Right ventricle myocardium superior (tissue), 1 donor: Measurements from ENCODE around the gene PLGRKT. TPM values are rescaled to one million over a fixed set of nuclear protein-coding genes. Genes with fewer than 3 reads are reported as not detected.
"Not testable (repeated sequence)": the region's sequence is repeated elsewhere in the genome, so short reads cannot be mapped to it uniquely, and the experiment has no call there.

Source experiments
- ATAC-seq: fragments of 200-7000 bp; cut with Tn5 transposase; one replicate; pipeline ENCODE4 v1.9.1; 2020; ENCODE audit warnings: mild to moderate bottlenecking; ENCODE audit not compliant: poor library complexity
- DNase-seq: peaks from one replicate; pipeline ENCODE4 v3.0.0-alpha.2; 2020
- intact Hi-C: fragments of 100-400 bp; cut with DNase I; formaldehyde crosslinking; loops from one replicate; pipeline ENCODE4 v1.11.2; 2022
- total RNA-seq: library from RNA; stranded (reverse); fragmentation: NEBNext Ultra II Directional; extraction: Animal tissue kit (Norgen Biotek cat#: 25700); gene quantifications from one replicate; pipeline ENCODE4 v1.2.1, GENCODE V29; 2021
- donor health status: DM: no; HTN: yes; CAD: no; lungs with severe emphysema.

Gene PLGRKT
- total RNA-seq, 1 donor from 2014 or later: 39.8 TPM

DNA sequence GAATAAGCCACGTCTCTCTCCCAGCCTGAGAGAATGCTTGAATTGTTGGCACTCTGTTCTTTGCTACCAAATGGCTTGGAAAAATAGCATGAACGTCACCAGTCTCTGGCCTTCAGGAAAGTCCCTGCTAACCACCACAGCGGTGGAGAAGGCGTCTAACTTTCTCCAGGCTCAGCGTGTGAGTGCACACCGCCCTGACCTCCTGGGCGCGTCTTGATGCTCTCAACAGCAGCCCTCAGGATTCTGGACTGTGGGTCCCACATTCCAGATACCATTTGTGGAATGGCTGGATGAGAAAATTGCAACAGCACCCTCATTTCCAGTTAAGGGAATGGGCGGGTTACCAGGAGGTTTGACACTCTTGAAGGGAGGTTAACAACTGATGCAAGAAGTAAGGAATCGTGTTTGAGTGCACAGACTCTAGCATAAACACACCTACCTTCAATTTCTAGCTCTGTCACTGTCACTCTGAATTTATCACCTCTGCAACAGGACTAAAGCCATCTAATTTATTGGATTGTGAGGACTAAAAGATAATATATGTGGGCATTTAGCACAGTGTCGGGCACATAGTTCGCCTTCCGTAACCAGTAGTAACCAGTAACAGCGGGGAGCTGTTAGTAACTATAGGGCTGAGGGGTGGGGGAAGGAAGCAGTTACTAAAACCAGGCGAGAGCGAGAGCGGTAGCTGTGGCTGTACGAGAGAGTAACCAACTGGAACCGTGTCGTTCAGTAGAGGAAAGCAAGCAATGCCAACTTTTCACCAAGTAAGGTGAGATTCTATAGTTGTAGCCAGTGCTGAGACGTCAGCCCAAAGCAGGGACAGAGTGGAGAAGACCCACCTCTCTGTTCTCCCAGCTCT, 807 bp upstream of the PLGRKT start:
- intact Hi-C loops: no loop called here
- DNase-seq (no peak), ATAC-seq (peak; percentile 12)

DNA sequence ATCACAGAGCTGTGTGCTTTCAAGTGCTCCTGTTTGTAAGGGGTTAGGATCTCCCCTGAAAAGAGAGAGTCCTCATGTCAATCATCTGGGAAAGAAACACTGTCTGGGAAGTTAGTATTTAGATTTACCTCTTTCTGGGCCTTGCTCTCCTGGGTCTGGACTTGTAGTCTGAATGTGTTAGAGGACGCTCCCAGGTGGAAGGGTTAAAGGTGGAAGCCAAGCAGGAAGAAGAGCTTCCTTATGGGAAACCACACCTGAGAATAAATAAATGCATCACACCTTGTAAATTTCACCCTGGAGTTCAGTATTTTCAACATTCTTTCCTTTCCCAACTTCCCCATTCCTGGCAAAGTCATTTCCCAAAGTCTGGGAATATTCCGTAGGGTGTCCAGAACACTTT, 1.3 kb downstream of the PLGRKT start:
- DNase-seq (no peak), ATAC-seq (no peak)
- intact Hi-C loops: no loop called here

DNA sequence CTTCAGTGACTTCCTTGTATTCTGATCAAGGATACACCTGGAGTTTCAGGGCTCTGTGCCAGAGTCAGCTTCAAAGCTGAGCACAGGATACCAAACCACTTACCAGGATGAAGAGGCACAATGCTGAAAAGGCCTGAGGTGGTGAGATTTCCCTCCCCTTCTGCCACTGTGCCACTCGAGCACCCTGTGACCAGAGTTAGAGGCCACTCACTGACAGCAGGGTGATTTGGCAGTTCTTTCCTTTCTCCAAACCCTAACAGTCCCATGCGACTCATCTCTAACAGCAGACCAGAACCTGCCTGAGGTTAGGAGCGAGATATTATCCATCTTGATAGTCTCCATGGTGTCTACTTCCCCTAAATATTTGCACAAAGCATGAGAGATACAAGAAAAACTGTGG, 1.8 kb downstream of the PLGRKT start:
- intact Hi-C loops: no loop called here
- ATAC-seq (no peak), DNase-seq (no peak)

DNA sequence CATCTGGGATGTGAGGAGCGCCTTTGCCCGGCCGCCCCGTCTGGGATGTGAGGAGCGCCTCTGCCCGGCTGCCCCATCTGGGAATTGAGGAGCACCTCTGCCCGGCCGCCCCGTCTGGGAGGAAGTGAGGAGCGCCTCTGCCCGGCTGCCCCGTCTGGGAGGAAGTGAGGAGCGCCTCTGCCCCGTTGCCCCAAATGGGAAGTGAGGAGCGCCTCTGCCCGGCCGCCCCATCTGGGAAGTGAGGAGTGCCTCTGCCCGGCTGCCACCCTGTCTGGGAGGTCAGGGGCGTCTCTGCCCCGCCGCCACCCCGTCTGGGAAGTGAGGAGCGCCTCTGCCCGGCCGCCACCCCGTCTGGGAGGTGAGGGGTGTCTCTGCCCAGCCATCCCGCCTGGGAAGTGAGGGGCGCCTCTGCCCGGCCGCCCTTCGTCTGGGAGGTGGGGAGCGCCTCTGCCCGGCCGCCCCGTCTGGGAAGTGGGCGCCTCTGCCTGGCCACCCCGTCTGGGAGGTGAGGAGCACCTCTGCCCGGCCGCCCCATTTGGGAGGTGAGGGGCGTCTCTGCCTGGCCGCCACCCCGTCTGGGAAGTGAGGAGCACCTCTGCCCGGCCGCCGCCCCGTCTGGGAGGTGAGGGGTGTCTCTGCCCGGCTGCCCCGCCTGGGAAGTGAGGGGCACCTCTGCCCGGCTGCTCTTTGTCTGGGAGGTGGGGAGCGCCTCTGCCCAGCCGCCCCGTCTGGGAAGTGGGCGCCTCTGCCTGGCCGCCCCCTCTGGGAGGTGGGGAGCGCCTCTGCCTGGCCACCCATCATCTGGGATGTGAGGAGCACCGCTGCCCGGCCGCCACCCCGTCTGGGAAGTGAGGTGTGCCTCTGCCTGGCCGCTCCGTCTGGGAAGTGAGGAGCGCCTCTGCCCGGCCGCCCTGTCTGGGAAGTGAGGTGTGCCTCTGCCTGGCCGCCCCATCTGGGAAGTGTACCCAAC, 3.6 kb downstream of the PLGRKT start:
- intact Hi-C loops, ATAC-seq: not testable (repeated sequence)
- peak; percentile 32 for DNase-seq

DNA sequence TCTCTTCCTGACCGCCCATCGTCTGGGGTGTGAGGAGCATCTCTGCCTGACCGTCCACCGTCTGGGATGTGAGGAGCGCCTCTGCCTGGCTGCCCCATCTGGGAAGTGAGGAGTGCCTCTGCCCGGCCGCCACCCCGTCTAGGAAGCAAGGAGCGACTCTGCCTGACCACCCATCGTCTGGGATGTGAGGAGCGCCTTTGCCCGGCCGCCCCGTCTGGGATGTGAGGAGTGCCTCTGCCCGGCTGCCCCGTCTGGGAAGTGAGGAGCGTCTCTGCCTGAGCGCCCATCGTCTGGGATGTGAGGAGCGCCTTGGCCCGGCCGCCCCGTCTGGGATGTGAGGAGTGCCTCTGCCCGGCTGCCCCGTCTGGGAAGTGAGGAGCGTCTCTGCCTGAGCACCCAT, 4.4 kb downstream of the PLGRKT start:
- intact Hi-C loops, DNase-seq, ATAC-seq: not testable (repeated sequence)

DNA sequence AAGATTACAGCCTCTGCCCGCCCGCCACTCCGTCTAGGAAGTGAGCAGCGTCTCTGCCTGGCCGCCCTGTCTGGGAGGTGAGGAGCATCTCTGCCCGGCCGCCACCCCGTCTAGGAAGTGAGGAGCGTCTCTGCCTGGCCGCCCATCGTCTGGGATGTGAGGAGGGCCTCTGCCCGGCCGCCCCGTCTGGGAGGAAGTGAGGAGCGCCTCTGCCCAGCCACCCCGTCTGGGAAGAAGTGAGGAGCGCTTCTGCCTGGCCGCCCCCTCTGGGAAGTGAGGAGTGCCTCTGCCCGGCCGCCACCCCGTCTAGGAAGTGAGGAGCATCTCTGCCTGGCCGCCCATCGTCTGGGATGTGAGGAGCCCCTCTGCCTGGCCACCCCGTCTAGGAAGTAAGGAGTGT, 4.8 kb downstream of the PLGRKT start:
- ATAC-seq, intact Hi-C loops: not testable (repeated sequence)

DNA sequence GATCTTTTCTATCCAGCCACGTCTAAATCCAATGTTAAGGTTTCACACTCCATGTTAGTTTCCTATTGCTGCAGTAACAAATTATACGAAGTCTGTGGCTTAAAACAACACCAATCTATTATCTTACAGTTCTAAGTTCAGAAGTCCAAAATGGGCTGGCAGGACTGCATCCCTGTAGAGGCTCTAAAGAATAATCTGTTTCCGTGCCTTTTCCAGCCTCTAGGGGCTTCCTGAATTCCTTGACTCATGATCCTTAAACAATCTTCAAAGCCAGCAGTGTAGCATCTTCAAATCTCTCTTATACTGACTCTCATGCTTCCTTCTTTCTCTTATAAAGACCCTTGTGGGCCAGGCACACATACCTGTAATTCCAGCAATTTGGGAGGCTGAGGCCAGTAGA, 6.8 kb downstream of the PLGRKT start:
- no peak for ATAC-seq
- intact Hi-C loops: no loop called here
- DNase-seq: no peak

More for the DNA sequence above, 4.8 kb downstream of the PLGRKT start:
- DNase-seq: not testable (repeated sequence)

DNA sequence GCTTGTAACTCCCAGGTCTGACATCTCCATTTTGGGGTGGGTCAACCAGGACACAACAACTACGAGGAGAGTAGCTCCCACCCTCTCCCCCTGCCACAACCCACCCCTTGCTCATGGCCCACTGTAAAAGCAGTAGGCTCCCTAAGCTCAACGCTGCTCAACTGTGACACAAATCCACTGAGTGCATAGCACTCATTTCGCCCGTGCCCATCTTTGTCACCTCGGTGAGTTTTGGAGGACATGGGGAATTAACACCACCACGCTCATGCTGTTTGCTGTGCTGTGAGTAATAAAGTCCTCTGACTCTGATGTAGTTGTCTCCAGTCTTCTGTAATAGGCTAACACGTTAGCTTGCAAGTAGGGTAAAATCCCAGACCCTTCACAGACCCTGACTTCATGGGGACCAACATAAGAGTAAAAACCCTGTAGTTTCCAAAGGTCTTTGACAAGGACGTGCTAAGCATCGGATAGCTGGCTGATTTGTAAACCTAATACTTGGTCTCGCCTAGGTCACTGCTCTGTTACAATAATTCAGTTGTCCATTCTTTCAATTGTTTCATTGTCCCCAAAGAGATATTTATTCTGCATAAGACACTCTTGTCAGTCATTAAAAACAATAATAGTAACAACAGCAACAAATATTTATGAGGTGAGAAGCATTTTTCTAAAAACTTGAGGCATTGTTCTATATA, 7.7 kb downstream of the PLGRKT start:
- ATAC-seq (no peak), DNase-seq (no peak)
- intact Hi-C loops: no loop called here

DNA sequence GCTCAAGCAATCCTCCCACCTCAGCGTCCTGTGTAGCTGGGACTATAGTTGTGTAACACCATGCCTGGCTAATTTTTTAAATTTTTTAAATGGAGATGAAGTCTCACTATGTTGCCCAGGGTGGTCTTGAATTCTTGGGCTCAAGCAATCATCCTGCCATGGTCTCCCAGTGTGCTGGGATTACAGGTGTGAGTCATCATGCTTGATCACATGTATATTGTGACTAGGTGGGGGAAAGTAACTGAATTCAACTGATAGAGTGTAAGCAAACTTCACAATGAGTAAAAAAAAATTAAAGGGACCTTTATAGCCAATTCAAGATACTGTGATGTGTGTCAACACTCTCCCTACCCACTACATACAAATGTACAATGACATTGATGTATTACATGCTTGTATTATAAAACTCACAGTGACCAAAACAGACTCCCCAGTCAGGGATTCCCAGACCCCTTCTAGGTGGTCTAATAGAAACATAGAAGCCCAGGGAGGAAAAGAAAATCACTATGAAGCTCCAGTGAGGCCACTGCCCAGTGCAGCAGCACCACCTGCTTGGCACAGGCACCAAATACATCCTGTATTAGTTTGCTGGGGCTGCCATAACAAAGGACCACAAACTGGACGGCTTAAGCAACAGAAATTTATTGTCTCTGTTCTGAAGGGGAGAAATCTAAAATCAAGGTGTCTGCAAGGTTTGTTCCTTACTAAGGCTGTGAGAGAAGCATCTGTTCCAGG, 8.8 kb downstream of the PLGRKT start:
- intact Hi-C loops: no loop called here
- no peak for DNase-seq

DNA sequence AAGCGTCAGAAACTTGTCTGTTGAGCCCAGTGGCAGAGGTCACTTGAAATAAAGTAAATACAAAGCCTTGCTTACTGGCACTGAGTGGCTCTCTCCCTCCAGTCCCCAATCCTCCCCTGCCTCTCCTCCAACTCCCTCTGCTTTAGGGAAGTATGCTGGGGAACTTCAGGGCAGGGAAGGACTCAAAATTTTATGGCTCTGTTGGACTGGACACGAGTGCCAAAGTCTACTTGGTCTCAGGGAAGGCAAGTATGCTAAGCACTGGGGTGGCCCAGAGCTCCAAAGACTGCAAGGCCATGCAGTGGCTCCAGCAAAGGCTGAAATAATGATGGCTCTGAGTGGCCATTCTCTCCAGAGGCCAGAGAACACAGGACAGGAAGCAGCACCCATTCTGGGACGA, 9.6 kb downstream of the PLGRKT start:
- intact Hi-C loops: no loop called here

More for the DNA sequence above, 8.8 kb downstream of the PLGRKT start:
- no peak for ATAC-seq

DNA sequence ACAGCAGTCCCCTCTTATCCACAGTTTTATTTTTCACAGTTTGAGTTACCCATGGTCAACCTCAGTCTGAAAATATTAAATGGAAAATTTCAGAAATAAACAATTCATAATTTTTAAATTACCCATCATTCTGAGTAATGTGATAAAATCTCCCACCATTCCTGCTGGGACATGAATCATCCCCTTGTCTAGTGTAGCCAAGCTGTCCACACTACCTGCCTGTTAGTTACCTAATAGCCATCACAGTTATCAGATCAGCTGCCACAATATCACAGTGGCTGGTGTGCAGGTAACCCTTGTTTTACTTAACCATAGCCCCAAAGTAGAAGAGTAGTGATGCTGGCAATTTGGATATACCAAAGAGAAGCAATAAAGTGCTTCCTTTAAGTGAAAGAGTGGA, 10.7 kb downstream of the PLGRKT start:
- intact Hi-C loops: no loop called here
- DNase-seq (no peak), ATAC-seq (no peak)

More for the DNA sequence above, 9.6 kb downstream of the PLGRKT start:
- ATAC-seq: no peak
- DNase-seq: no peak

DNA sequence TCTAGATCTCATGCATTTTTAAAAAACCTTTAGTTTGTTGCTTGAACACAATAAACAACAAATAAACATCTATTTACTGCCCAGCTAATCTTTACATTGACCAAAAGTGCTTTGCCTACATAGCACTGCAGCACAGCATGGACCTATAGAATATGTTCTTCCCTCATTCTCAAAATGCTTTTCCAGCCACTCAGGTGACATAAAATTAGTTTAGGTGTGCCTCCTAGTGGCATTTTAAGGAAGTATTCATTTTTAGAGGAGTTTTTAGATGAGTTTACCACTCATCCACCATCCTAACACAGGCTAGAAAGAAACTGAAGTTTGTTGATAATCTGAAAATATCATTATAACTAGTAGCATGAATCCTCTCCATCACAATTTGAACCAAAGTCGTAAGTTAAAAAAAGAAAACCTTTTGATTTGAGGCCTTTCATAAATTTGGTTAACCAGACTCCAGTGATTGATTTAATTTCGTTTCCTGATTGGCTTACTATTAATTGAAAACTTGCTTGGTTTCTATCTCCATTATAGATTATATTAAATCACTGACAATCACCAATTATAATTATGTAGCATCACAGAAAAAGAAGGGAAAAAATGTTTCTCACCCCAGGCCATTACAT, 12.6 kb downstream of the PLGRKT start:
- intact Hi-C loops: no loop called here
- DNase-seq (no peak), ATAC-seq (no peak)

DNA sequence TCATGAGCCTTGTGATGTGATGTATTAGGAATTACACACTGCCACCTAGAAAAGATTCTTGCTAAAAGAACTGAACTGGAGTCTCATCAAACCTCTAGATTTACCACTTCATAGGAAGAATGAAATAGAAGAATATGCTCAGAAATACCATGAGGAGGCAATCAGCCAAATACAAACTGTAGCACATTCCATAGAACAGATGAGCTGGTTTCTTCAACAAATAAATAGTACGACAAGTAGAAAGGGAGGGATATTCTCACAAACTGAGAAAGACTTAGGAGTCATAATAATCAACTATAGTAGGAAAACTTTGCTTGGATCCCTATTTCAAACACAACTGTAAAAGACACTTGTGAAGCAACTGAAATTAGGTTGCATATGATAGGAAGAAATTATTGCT, 15.4 kb downstream of the PLGRKT start:
- no peak for DNase-seq
- intact Hi-C loops: no loop called here

DNA sequence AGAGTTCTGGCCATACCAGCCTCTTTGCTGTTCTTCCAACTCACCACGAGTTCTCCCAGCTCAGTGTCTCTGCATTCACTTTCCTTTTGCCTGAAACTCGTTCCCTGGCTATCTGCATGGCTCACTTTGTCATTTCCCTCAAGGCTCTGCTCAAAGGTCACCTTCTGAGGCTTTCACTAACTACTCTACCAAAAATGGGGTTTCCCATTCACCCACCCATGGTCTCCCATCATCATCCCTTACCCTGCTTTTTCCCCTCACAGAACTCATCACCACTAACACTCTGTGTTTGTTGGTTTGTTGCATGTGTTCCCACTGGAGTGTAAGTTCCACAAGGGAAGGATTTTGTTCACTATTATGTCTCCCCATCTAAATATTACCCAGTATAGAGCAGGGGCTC, 16.6 kb downstream of the PLGRKT start:
- DNase-seq (no peak), ATAC-seq (no peak)
- intact Hi-C loops: no loop called here

More for the DNA sequence above, 15.4 kb downstream of the PLGRKT start:
- ATAC-seq: no peak

DNA sequence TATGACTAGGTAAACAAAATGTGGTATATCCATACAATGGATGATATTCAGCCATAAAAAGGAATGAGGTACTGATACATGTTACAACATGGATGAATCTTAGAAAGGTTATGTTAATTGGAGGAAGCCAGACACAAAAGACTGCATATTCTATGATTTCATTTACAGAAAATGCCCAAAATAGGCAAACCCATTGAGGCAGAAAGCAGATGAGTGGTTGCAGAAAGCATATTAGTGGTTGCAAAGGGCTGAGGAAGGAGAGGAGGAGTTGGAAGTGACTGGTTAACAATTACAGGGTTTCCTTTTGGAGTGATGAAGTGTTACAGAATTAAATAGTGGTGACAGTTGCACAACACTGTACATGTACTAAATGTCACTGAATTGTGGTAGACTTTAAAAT, 17.7 kb downstream of the PLGRKT start:
- intact Hi-C loops: no loop called here
- no peak for ATAC-seq
- no peak for DNase-seq

DNA sequence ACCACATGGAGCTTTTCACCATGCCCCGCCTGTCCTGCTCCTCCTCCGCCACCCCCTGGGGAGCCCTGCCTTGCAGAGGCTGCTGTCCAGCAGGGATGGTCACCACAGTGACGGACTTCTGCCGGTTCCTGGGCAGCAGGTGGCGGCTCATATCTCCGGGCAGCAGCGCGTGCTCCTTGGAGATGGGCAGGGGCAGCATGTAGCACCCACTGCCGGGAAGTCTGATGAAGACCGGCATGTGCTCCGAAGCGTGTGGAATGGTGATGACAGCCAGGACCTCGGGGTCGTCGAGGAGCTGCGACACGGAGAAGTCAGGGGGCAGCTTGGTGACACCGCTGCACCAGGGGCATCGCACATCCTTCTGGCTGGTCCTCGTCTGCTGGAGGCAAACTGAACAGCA, 19.2 kb downstream of the PLGRKT start:
- ATAC-seq: no peak
- DNase-seq: no peak
- intact Hi-C loops: no loop called here

DNA sequence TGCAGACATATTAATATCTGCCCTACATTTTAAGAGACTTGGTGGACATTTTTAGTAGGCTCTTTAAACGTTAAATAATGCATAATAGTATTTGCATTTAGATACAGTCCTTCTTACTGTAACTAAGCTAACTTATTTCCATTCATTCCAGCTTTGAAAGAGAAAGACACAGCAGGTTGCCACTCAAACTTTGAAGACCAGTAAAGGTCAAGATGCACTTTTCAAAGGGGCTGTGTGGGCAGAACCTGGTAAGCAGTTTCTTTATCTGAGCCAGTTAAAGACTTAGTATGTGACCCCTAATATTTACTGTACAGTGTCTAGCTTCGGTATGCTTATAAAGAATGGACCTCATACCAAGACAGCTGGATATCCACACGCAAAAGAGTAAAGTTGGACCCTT, 20.8 kb downstream of the PLGRKT start:
- intact Hi-C loops: no loop called here
- ATAC-seq: no peak
- DNase-seq: no peak

DNA sequence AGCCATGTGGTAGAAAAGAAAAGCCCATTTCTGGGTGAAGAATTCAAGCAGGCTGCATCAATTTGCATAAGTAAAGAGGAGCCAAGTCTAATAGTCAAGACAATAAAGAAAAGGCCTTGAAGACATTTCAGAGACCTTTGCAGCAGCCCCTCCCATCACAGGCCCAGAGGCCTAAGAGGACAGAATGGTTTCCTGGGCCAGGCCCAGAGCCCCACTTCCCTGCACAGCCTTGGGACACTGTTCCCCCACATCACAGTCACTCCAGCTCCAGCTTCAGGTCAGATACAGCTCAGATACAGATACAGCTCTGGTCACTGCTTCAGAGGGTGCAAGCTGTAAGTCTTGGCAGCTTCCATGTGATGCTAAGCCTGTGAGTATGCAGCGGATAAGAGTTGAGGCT, 29.1 kb downstream of the PLGRKT start:
- intact Hi-C loops: no loop called here
- ATAC-seq (no peak), DNase-seq (no peak)
